GM12892 (cell line): ENCODE data around the gene COPS7A.

Experiments used
- DNase-seq: peaks from one replicate; pipeline ENCODE4 v3.0.0; 2011; ENCODE audit not compliant: insufficient read length
- FAIRE-seq: peaks from 2 replicates; lab custom pipeline; 2011; peaks lifted over from hg19 to GRCh38; lab: Jason Lieb, UNC
- POLR2A ChIP-seq: IDR thresholded peaks from 2 replicates; pipeline ENCODE4 v1.6.1; 2011; ENCODE audit warnings: low read depth, low read length, control low read depth
- POLR2AphosphoS5 ChIP-seq: IDR thresholded peaks from 2 replicates; pipeline ENCODE4 v1.6.1; 2011; ENCODE audit warnings: low read depth, low read length, control low read depth
- TAF1 ChIP-seq: IDR thresholded peaks from 2 replicates; pipeline ENCODE4 v1.6.1; 2011; ENCODE audit warnings: low read depth, mild to moderate bottlenecking, control low read depth, low read length, borderline replicate concordance

Gene COPS7A

GRCh38 chr12:6777386-6777785 is 53.5 kb downstream of the COPS7A start:
- FAIRE-seq (no peak), DNase-seq (no peak)
- TF ChIP-seq TAF1 (no peak), POLR2AphosphoS5 (no peak), POLR2A (no peak)

GRCh38 chr12:6778217-6778573 is 54.3 kb downstream of the COPS7A start:
- TF ChIP-seq TAF1 (no peak), POLR2A (no peak), POLR2AphosphoS5 (no peak)
- FAIRE-seq (no peak), DNase-seq (no peak)

- peak; percentile 99 for FAIRE-seq
- DNase-seq, result peak; percentile 78
- no peak for TF ChIP-seq TAF1
- TF ChIP-seq POLR2A, result no peak
- TF ChIP-seq POLR2AphosphoS5, result no peak
Measured at GRCh38 chr12:6778574-6779550, 55.0 kb downstream of the COPS7A start.

- FAIRE-seq (peak; percentile 44), DNase-seq (no peak)
- TF ChIP-seq POLR2A, result no peak
- no peak for TF ChIP-seq POLR2AphosphoS5
- no peak for TF ChIP-seq TAF1
Measured at GRCh38 chr12:6779708-6780432, 56.0 kb downstream of the COPS7A start.

GRCh38 chr12:6780573-6780972 is 56.7 kb downstream of the COPS7A start:
- TF ChIP-seq POLR2AphosphoS5 (no peak), TAF1 (no peak)
- no peak for DNase-seq
- no peak for FAIRE-seq
